Retinal pigment epithelial cell (primary cell): ENCODE measurements around the gene AIG1.

ENCODE experiments used
- DNase-seq: peaks from one replicate; pipeline ENCODE4 v3.0.0-alpha.2; 2010; ENCODE audit warnings: low read depth
- H3K4me3 ChIP-seq: 2 replicates; pipeline ENCODE4 v1.5.1; 2011; ENCODE audit warnings: mild to moderate bottlenecking, low read length, control low read depth, moderate library complexity
- CTCF ChIP-seq: conservative IDR thresholded peaks from 2 replicates; pipeline ENCODE4 v1.5.1; 2011; ENCODE audit warnings: low read depth, low read length, control low read depth, inconsistent platforms

The AIG1 gene

GRCh38 chr6:143023695-143024094 is 37.0 kb upstream of the AIG1 start:
- DNase-seq = no peak
- no peak overlapping the region for H3K4me3 ChIP-seq
- no peak for TF ChIP-seq CTCF

GRCh38 chr6:143024977-143025376 is 35.7 kb upstream of the AIG1 start:
- TF ChIP-seq CTCF = no peak
- DNase-seq = no peak
- no peak overlapping the region for H3K4me3 ChIP-seq

GRCh38 chr6:143026696-143027449 is 33.8 kb upstream of the AIG1 start:
- no peak for DNase-seq
- no peak overlapping the region for H3K4me3 ChIP-seq
- peak; percentile 65 for TF ChIP-seq CTCF

- no peak for DNase-seq
- no peak overlapping the region for H3K4me3 ChIP-seq
- no peak for TF ChIP-seq CTCF
These were observed 25.9 kb upstream of the AIG1 start for GRCh38 chr6:143034689-143035334.

GRCh38 chr6:143037470-143037869 is 23.2 kb upstream of the AIG1 start:
- H3K4me3 ChIP-seq = no peak overlapping the region
- TF ChIP-seq CTCF = no peak

GRCh38 chr6:143038833-143039232 is 21.9 kb upstream of the AIG1 start:
- no peak overlapping the region for H3K4me3 ChIP-seq
- no peak for TF ChIP-seq CTCF
- DNase-seq = no peak

More at GRCh38 chr6:143037470-143037869, 23.2 kb upstream of the AIG1 start:
- DNase-seq = no peak

GRCh38 chr6:143039548-143039947 is 21.1 kb upstream of the AIG1 start:
- no peak for DNase-seq
- TF ChIP-seq CTCF = no peak
- H3K4me3 ChIP-seq = no peak overlapping the region
